ENCODE measurements around the gene SLC22A13. TPM values are rescaled to one million over a fixed set of nuclear protein-coding genes. Genes with fewer than 3 reads are reported as not detected.
"Not testable (repeated sequence)": the region's sequence is repeated elsewhere in the genome, so short reads cannot be mapped to it uniquely, and the experiment has no call there.

The SLC22A13 gene
- total RNA-seq, 3 donors from 2014 or later, result 0.27 to 0.53 (median 0.29) TPM

- H3K4me1 Mint-ChIP-seq (ENCODE audit: low read depth), result no peaks in the 10 kb centered on the region
- no peaks in the 10 kb centered on the region for H3K27me3 Mint-ChIP-seq (ENCODE audit: low read depth)
- no peaks in the 10 kb centered on the region for H3K9me3 Mint-ChIP-seq
- DNase-seq (no peak), ATAC-seq (no peak)
- H3K36me3 Mint-ChIP-seq (ENCODE audit: insufficient read depth), result no peaks in the 10 kb centered on the region
- no peak overlapping the region for H3K4me3 Mint-ChIP-seq
These were observed 53.4 kb downstream of the SLC22A13 start for GRCh38 chr3:38318766-38319671.

GRCh38 chr3:38320638-38321037, 55.0 kb downstream of the SLC22A13 start:
- not testable (repeated sequence) for H3K36me3 Mint-ChIP-seq (ENCODE audit: insufficient read depth); H3K9me3 Mint-ChIP-seq; ATAC-seq; DNase-seq; H3K4me3 Mint-ChIP-seq; H3K4me1 Mint-ChIP-seq (ENCODE audit: low read depth); H3K27me3 Mint-ChIP-seq (ENCODE audit: low read depth)

- no peaks in the 10 kb centered on the region for H3K36me3 Mint-ChIP-seq (ENCODE audit: insufficient read depth)
- no peak for ATAC-seq
- no peaks in the 10 kb centered on the region for H3K9me3 Mint-ChIP-seq
- peaks cover 6% of the 10 kb centered on the region for H3K27me3 Mint-ChIP-seq (ENCODE audit: low read depth)
- H3K4me1 Mint-ChIP-seq (ENCODE audit: low read depth), result no peaks in the 10 kb centered on the region
- H3K4me3 Mint-ChIP-seq, result no peak overlapping the region
- DNase-seq, result no peak
These were observed 57.4 kb downstream of the SLC22A13 start for GRCh38 chr3:38323060-38323459.

- DNase-seq, result no peak
- Mint-ChIP-seq H3K4me1 (ENCODE audit: low read depth) (no peaks in the 10 kb centered on the region), H3K36me3 (ENCODE audit: insufficient read depth) (no peaks in the 10 kb centered on the region), H3K27me3 (ENCODE audit: low read depth) (peaks cover 6% of the 10 kb centered on the region), H3K9me3 (no peaks in the 10 kb centered on the region), H3K4me3 (no peak overlapping the region)
- ATAC-seq, result no peak
These were observed 59.6 kb downstream of the SLC22A13 start for GRCh38 chr3:38325256-38325655.

- Mint-ChIP-seq H3K4me3 (no peak overlapping the region), H3K36me3 (ENCODE audit: insufficient read depth) (no peaks in the 10 kb centered on the region), H3K27me3 (ENCODE audit: low read depth) (peaks cover 9% of the 10 kb centered on the region), H3K9me3 (no peaks in the 10 kb centered on the region), H3K4me1 (ENCODE audit: low read depth) (no peaks in the 10 kb centered on the region)
- ATAC-seq (no peak), DNase-seq (no peak)
These were observed 61.9 kb downstream of the SLC22A13 start for GRCh38 chr3:38327335-38328009.

Other genes with a start within 250 kb of the SLC22A13 start
- gene PLCD1, start 236.2 kb upstream of the SLC22A13 start, total RNA-seq, result 1 to 10 TPM; 1.8 to 3.4 (median 1.9) TPM
- gene DLEC1, start 226.6 kb upstream of the SLC22A13 start, total RNA-seq, result under 1 TPM; 0.05 to 0.16 (median 0.08) TPM
- gene ACAA1, start 128.7 kb upstream of the SLC22A13 start, total RNA-seq, result 10 to 100 TPM; 49.6 to 62.0 (median 60.0) TPM
- 10 to 100 TPM; 35.7 to 45.1 (median 37.7) TPM for gene MYD88, start 127.2 kb upstream of the SLC22A13 start, total RNA-seq
- 10 to 100 TPM; 45.3 to 47.4 (median 45.5) TPM for gene OXSR1, start 100.3 kb upstream of the SLC22A13 start, total RNA-seq
- gene SLC22A14, start 16.5 kb downstream of the SLC22A13 start, total RNA-seq, result not detected
- 1 to 10 TPM; 4.2 to 6.4 (median 5.9) TPM for gene XYLB, start 81.0 kb downstream of the SLC22A13 start, total RNA-seq
- 1 to 10 TPM; 4.5 to 5.5 (median 4.5) TPM for gene ACVR2B, start 188.1 kb downstream of the SLC22A13 start, total RNA-seq
- 10 to 100 TPM; 18.8 to 22.7 (median 21.7) TPM for gene EXOG, start 230.5 kb downstream of the SLC22A13 start, total RNA-seq

Measured in activated T-cell treated with anti-CD3 and anti-CD28 coated beads, Interleukin-2, amount 50 U/mL, for 4 hours (primary cell).